HCT116 (cell line): ENCODE data around the gene CAP1. TPM values are rescaled to one million over a fixed set of nuclear protein-coding genes. Genes with fewer than 3 reads are reported as not detected.

Source experiments
- ATAC-seq: fragments of 200-7000 bp; cut with Tn5 transposase; 2 replicates; pipeline ENCODE4 v1.9.1; 2020; ENCODE audit warnings: mild to moderate bottlenecking, moderate library complexity
- BruUV-seq: library from RNA; stranded (reverse); fragments of 400-500 nt; replicated peaks from 2 replicates; lab custom pipeline; 2021; lab: Mats Ljungman, UMichigan
- CTCF ChIA-PET: fragments of 300-600 bp; sonication (Branson Sonifier 250); formaldehyde crosslinking; loops from one replicate; lab custom pipeline; 2021; ENCODE audit warnings: antibody characterized with exemption; lab: Charles Lee
- POLR2A ChIA-PET: fragments of 300-600, 350-600 bp; sonication (Branson Sonifier 250); formaldehyde crosslinking; loops from one replicate; lab custom pipeline; 2021; ENCODE audit warnings: antibody characterized with exemption; lab: Charles Lee
- RAD21 ChIA-PET, 2 experiments: fragments of 300-600 bp; sonication (Branson Sonifier 250); formaldehyde crosslinking; loops; one replicate each; lab custom pipeline; 2023; ENCODE audit warnings: low total read pairs in 2 of 2; ENCODE audit not compliant: uncharacterized antibody in 2 of 2, unreplicated experiment in 2 of 2, low non-redundant PET in 1 of 2; lab: Charles Lee
- DNase-seq: peaks from one replicate; pipeline ENCODE4 v3.0.0-alpha.2; 2010; ENCODE audit warnings: low read depth, low spot score
- H2AFZ ChIP-seq: fragments of 200-600 bp; shearing (Covaris generic), sonication (generic); 2 replicates; pipeline ENCODE4 v1.6.1; 2017; ENCODE audit warnings: low read depth, mixed run types, mixed read lengths, antibody characterized with exemption, low read length; ENCODE audit not compliant: poor library complexity, severe bottlenecking
- H3K27ac ChIP-seq: 2 replicates; pipeline ENCODE4 v1.5.1; 2012; ENCODE audit warnings: low read depth, low read length
- H3K27me3 ChIP-seq: fragments of 200-600 bp; sonication (generic); 2 replicates; pipeline ENCODE4 v1.6.1; 2016; ENCODE audit warnings: mixed run types, low read length, mixed read lengths; ENCODE audit not compliant: insufficient read depth
- H3K36me3 ChIP-seq, 2 experiments: fragments of 200-500 bp in 1 of 2; fragments of 200-600 bp in 1 of 2; sonication (Bioruptor generic) in 1 of 2; sonication (generic) in 1 of 2; 2 replicates each; pipeline versions ENCODE4 v1.5.1 to v1.6.1; 2014 to 2016; ENCODE audit warnings: low read length in 2 of 2, inconsistent platforms in 1 of 2, mixed read lengths in 1 of 2, mixed run types in 1 of 2; ENCODE audit not compliant: insufficient read depth in 2 of 2, control insufficient read depth in 1 of 2
- H3K4me1 ChIP-seq, 2 experiments: fragments of 200-600 bp in 1 of 2; sonication (generic) in 1 of 2; 2 replicates each; pipeline versions ENCODE4 v1.5.1 to v1.6.1; 2012 to 2017; ENCODE audit warnings: low read length in 2 of 2, inconsistent platforms in 1 of 2, mild to moderate bottlenecking in 1 of 2, mixed read lengths in 1 of 2, mixed run types in 1 of 2, moderate library complexity in 1 of 2; ENCODE audit not compliant: insufficient read depth in 2 of 2, control insufficient read depth in 1 of 2
- H3K4me2 ChIP-seq: fragments of 200-600 bp; sonication (generic); 2 replicates; pipeline ENCODE4 v1.6.1; 2017; ENCODE audit warnings: mixed run types, low read length, mixed read lengths
- H3K4me3 ChIP-seq, 2 experiments: fragments of 200-600 bp in 1 of 2; sonication (generic) in 1 of 2; replicated peaks in 1 of 2; 2 replicates each; pipeline ENCODE4 v1.5.1; 2011 to 2016; ENCODE audit warnings: low read length in 2 of 2, control low read depth in 1 of 2, low read depth in 1 of 2, mild to moderate bottlenecking in 1 of 2, mixed read lengths in 1 of 2, mixed run types in 1 of 2
- H3K79me2 ChIP-seq: fragments of 200-600 bp; sonication (generic); 2 replicates; pipeline ENCODE4 v1.6.1; 2017; ENCODE audit warnings: mild to moderate bottlenecking, mixed run types, low read length, moderate library complexity, mixed read lengths; ENCODE audit not compliant: insufficient read depth
- H3K9ac ChIP-seq: fragments of 200-600 bp; sonication (generic); 2 replicates; pipeline ENCODE4 v1.6.1; 2016; ENCODE audit warnings: low read length, mixed read lengths
- H3K9me2 ChIP-seq: fragments of 200-600 bp; sonication (generic), shearing (Covaris generic); 2 replicates; pipeline ENCODE4 v1.6.1; 2017; ENCODE audit warnings: mixed run types, mild to moderate bottlenecking, moderate library complexity; ENCODE audit not compliant: insufficient read depth
- H3K9me3 ChIP-seq, 2 experiments: fragments of 200-500 bp in 1 of 2; fragments of 200-600 bp in 1 of 2; sonication (Bioruptor generic) in 1 of 2; sonication (generic) in 1 of 2; 2 replicates each; pipeline ENCODE4 v1.6.1; 2014 to 2017; ENCODE audit warnings: low read length in 2 of 2, mixed read lengths in 2 of 2, inconsistent platforms in 1 of 2, low read depth in 1 of 2, mild to moderate bottlenecking in 1 of 2, mixed run types in 1 of 2, moderate library complexity in 1 of 2; ENCODE audit not compliant: control insufficient read depth in 1 of 2, insufficient read depth in 1 of 2
- H4K20me1 ChIP-seq: fragments of 200-600 bp; sonication (generic), shearing (Covaris generic); 2 replicates; pipeline ENCODE4 v1.6.1; 2017; ENCODE audit warnings: mixed run types, mild to moderate bottlenecking, moderate library complexity; ENCODE audit not compliant: insufficient read depth
- CEBPB ChIP-seq: IDR thresholded peaks from 2 replicates; pipeline ENCODE4 v1.6.1; 2012; ENCODE audit warnings: low read depth
- EZH2phosphoT487 ChIP-seq: fragments of 200-600 bp; IDR thresholded peaks from 2 replicates; pipeline ENCODE4 v1.6.1; 2018; ENCODE audit warnings: antibody characterized with exemption, borderline replicate concordance
- FOSL1 ChIP-seq: IDR thresholded peaks from 2 replicates; pipeline ENCODE4 v1.6.1; 2012; ENCODE audit warnings: low read depth
- JUND ChIP-seq: IDR thresholded peaks from 2 replicates; pipeline ENCODE4 v1.6.1; 2012
- MAX ChIP-seq: IDR thresholded peaks from 2 replicates; pipeline ENCODE4 v1.6.1; 2012
- POLR2A ChIP-seq: IDR thresholded peaks from 2 replicates; pipeline ENCODE4 v1.7.0; 2011; ENCODE audit warnings: borderline replicate concordance; ENCODE audit not compliant: insufficient read depth, insufficient read length; ENCODE audit errors: extremely low read depth
- POLR2AphosphoS5 ChIP-seq: IDR thresholded peaks from 2 replicates; pipeline ENCODE4 v1.6.1; 2011; ENCODE audit warnings: mild to moderate bottlenecking, low read depth, low read length, moderate library complexity
- SP1 ChIP-seq: IDR thresholded peaks from 2 replicates; pipeline ENCODE4 v1.6.1; 2012; ENCODE audit warnings: low read depth
- SRF ChIP-seq: IDR thresholded peaks from 2 replicates; pipeline ENCODE4 v1.6.1; 2012; ENCODE audit warnings: low read depth
- TCF7L2 ChIP-seq: IDR thresholded peaks from 2 replicates; pipeline ENCODE4 v1.7.0; 2011; ENCODE audit warnings: borderline replicate concordance, inconsistent platforms; ENCODE audit not compliant: insufficient read depth, insufficient read length; ENCODE audit errors: extremely low read depth
- YY1 ChIP-seq: IDR thresholded peaks from 2 replicates; pipeline ENCODE4 v1.6.1; 2011; ENCODE audit warnings: low read length, low read depth, moderate library complexity, mild to moderate bottlenecking; ENCODE audit not compliant: insufficient replicate concordance; ENCODE audit errors: extremely low read depth
- ZBTB33 ChIP-seq: IDR thresholded peaks from 2 replicates; pipeline ENCODE4 v1.6.1; 2011; ENCODE audit warnings: mild to moderate bottlenecking, low read length, moderate library complexity; ENCODE audit not compliant: insufficient replicate concordance; ENCODE audit errors: extremely low read depth
- intact Hi-C: fragments of 100-400 bp; cut with micrococcal nuclease; formaldehyde crosslinking; loops from 2 replicates; pipeline ENCODE4 v1.10.0; 2022
- total RNA-seq: library from RNA; stranded (reverse); gene quantifications from one replicate; pipeline ENCODE4 v1.2.1, GENCODE V29; 2021; ENCODE audit not compliant: unreplicated experiment

CAP1 gene
- total RNA-seq, 1 experiment from 2014 or later, result 274 TPM

GRCh38 chr1:40053138-40053887 lies 12.8 kb downstream of the CAP1 start:
- H3K4me3 ChIP-seq, result no peak overlapping the region
- BruUV-seq, result no TSS peak
- H3K9ac ChIP-seq, result no peak overlapping the region
- no peak overlapping the region for H2AFZ ChIP-seq
- H3K27ac ChIP-seq, result no peak overlapping the region
- H3K4me1 ChIP-seq, result no peaks in the 10 kb centered on the region
- DNase-seq (no peak), ATAC-seq (no peak)
- TF ChIP-seq POLR2AphosphoS5 (no peak), SRF (no peak), TCF7L2 (no peak), FOSL1 (no peak), JUND (no peak), ZBTB33 (no peak), EZH2phosphoT487 (no peak), SP1 (no peak), CEBPB (no peak), POLR2A (no peak), MAX (no peak), YY1 (no peak)
- H3K9me2 ChIP-seq, result no peaks in the 10 kb centered on the region
- H3K4me2 ChIP-seq, result no peak overlapping the region
- no peaks in the 10 kb centered on the region for H3K9me3 ChIP-seq
- peaks cover 2 to 4% of the 10 kb centered on the region in 2 experiments; a peak in 2 of 4 replicates for H3K36me3 ChIP-seq
- ChIA-PET RAD21 (no interaction called here), POLR2A (no interaction called here), CTCF (no interaction called here)
- no peaks in the 10 kb centered on the region for H3K27me3 ChIP-seq
- H4K20me1 ChIP-seq, result 0 out of 2 replicates have a peak, but pooled peaks cover 16% of the 10 kb centered on the region
- intact Hi-C loops, result no loop called here
- H3K79me2 ChIP-seq, result peaks cover 98% of the 10 kb centered on the region
